Kidney (tissue), 14 donors: ENCODE data around the gene CCDC81. TPM values are rescaled to one million over a fixed set of nuclear protein-coding genes. Genes with fewer than 3 reads are reported as not detected.

ENCODE experiments used
- DNase-seq, 5 donors: peaks; one replicate each; pipeline ENCODE4 v3.0.0-alpha.2; 2013 to 2020
- FAIRE-seq: peaks from 2 replicates; lab custom pipeline; 2012; peaks lifted over from hg19 to GRCh38; lab: Jason Lieb, UNC
- H3K27ac ChIP-seq, 2 donors: one replicate each; pipeline ENCODE4 v1.7.0; 2013; ENCODE audit warnings: low read depth in 2 of 2, low read length in 2 of 2, inconsistent platforms in 1 of 2
- H3K27me3 ChIP-seq: one replicate; pipeline ENCODE4 v1.7.1; 2013; ENCODE audit warnings: low read length, inconsistent platforms; ENCODE audit not compliant: control insufficient read depth, insufficient read depth
- H3K36me3 ChIP-seq, 3 donors: one replicate each; pipeline versions ENCODE4 v1.7.0 to v1.7.1; 2013; ENCODE audit warnings: low read length in 3 of 3, control low read depth in 1 of 3, inconsistent platforms in 1 of 3; ENCODE audit not compliant: insufficient read depth in 3 of 3, control insufficient read depth in 2 of 3
- H3K4me1 ChIP-seq, 3 donors: one replicate each; pipeline versions ENCODE4 v1.7.0 to v1.7.1; 2013; ENCODE audit warnings: low read length in 3 of 3, inconsistent platforms in 1 of 3, low read depth in 1 of 3; ENCODE audit not compliant: control insufficient read depth in 2 of 3, insufficient read depth in 2 of 3
- H3K4me3 ChIP-seq, 3 donors: one replicate each; pipeline versions ENCODE4 v1.7.0 to v1.8.1; 2013; ENCODE audit warnings: low read length in 3 of 3, control low read depth in 1 of 3, inconsistent platforms in 1 of 3
- H3K9ac ChIP-seq, 3 donors: one replicate each; pipeline versions ENCODE4 v1.7.0 to v1.7.1; 2013; ENCODE audit warnings: low read length in 3 of 3, control low read depth in 1 of 3, inconsistent platforms in 1 of 3
- H3K9me3 ChIP-seq, 3 donors: one replicate each; pipeline versions ENCODE4 v1.7.0 to v1.7.1; 2013; ENCODE audit warnings: low read length in 3 of 3, control low read depth in 1 of 3, inconsistent platforms in 1 of 3; ENCODE audit not compliant: control insufficient read depth in 2 of 3, insufficient read depth in 1 of 3
- intact Hi-C: fragments of 100-400 bp; cut with DNase I; formaldehyde crosslinking; loops from one replicate; pipeline ENCODE4 v1.11.1; 2022
- polyA plus RNA-seq: library from polyadenylated mRNA; stranded (reverse); fragments of 350-450 nt; fragmentation: Illumina TruSeq; extraction: RNeasy Lipid Tissue Mini Kit (QIAGEN cat#74804); gene quantifications from one replicate; pipeline ENCODE4 v1.2.3, GENCODE V29; 2014; ENCODE audit warnings: low read depth, low replicate concordance; ENCODE audit not compliant: insufficient read depth
- total RNA-seq: library from RNA; stranded (reverse); fragmentation: NEBNext Ultra II Directional; extraction: Animal tissue kit (Norgen Biotek cat#: 25700); gene quantifications from one replicate; pipeline ENCODE4 v1.2.1, GENCODE V29; 2021
- TF ChIP-seq, protein P1 (sequence below): IDR thresholded peaks from 3 replicates; pipeline ENCODE4 v1.5.1; 2012; ENCODE audit warnings: mild to moderate bottlenecking, moderate library complexity, borderline replicate concordance; ENCODE audit not compliant: insufficient read depth; ENCODE audit errors: extremely low read depth
- donor health status: control.
- donor health status: control.
- donor health status: control.
- donor health status: control.
- donor health status: control.
- donor health status: DM: yes; HTN: yes; CAD: no.
- donor health status: Normal renal cell carcinoma (clear cell type).

Gene CCDC81
- total and polyA plus RNA-seq, 2 donors from 2014 or later: 0.54 to 1.1 TPM

DNA sequence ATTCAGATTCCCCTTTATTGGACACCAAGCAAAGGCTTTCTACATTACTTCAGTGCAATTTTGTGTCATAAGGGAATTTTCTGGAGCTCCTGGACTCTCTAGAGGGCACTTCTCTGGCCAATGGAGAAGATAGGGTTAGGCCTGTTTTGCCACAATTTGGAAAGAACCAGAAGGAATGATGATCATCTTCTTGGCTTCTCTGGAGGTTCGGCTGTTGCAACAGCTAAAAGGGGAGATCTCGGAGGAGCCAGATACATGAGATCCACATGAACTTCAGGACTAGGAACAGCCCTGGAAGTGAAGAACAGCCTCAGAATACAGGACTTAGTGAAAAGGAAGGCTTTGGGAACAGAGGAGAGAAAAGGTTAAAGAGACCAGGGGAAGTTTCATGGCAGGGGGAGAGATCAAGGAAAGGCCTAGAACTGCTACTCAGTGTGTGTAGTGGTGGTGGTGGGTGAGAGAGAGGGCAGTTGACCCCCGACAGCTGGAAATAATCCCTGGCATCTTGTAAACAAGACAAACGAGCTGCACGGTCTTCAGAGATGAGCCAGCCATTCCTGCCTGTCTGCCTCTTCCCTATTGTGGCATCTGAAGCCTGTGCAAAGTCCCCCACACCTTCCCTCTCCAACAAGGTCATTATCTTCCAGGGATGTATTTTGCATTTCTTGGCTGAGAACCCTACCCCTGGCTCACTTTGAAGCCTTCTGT, 83.8 kb downstream of the CCDC81 start:
- TF ChIP-seq, protein P1, sequence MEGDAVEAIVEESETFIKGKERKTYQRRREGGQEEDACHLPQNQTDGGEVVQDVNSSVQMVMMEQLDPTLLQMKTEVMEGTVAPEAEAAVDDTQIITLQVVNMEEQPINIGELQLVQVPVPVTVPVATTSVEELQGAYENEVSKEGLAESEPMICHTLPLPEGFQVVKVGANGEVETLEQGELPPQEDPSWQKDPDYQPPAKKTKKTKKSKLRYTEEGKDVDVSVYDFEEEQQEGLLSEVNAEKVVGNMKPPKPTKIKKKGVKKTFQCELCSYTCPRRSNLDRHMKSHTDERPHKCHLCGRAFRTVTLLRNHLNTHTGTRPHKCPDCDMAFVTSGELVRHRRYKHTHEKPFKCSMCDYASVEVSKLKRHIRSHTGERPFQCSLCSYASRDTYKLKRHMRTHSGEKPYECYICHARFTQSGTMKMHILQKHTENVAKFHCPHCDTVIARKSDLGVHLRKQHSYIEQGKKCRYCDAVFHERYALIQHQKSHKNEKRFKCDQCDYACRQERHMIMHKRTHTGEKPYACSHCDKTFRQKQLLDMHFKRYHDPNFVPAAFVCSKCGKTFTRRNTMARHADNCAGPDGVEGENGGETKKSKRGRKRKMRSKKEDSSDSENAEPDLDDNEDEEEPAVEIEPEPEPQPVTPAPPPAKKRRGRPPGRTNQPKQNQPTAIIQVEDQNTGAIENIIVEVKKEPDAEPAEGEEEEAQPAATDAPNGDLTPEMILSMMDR: no peak
- FAIRE-seq: no peak

DNA sequence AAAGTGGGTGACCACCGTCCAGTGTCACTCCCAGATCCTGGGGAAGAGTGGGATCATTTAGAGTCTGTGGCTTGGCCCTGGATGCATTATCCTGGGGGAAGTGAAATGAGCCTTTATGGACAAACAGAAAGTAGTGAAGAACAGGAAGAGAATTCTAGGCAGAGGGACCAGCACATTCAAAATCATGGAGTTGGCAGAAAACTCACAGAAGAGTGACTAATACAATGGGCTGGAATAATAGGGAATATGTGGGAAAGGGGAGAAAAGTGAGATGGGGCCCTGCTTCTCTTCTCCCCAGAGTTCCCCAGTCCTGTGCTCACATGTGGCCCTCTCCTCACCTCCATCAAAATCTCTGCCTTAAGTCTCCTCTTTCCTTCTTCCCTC, 84.3 kb downstream of the CCDC81 start:
- intact Hi-C loops: loop anchor here (5.0 kb wide), 1 partner anchor 358 kb away; no protein-coding TSS in a partner anchor
- FAIRE-seq: no peak
- H3K9ac ChIP-seq: no peak overlapping the region

More for the DNA sequence above, 83.8 kb downstream of the CCDC81 start:
- intact Hi-C loops: loop anchor here (5.0 kb wide), 1 partner anchor 359 kb away; no protein-coding TSS in a partner anchor
- DNase-seq: no peak
- Histone ChIP-seq H3K27ac (no peak overlapping the region), H3K9ac (no peak overlapping the region), H3K9me3 (no peaks in the 10 kb centered on the region), H3K4me3 (no peak overlapping the region), H3K27me3 (no peaks in the 10 kb centered on the region), H3K4me1 (peaks cover 0 to 2% (median 0%) of the 10 kb centered on the region in 3 donors), H3K36me3 (no peaks in the 10 kb centered on the region)

DNA sequence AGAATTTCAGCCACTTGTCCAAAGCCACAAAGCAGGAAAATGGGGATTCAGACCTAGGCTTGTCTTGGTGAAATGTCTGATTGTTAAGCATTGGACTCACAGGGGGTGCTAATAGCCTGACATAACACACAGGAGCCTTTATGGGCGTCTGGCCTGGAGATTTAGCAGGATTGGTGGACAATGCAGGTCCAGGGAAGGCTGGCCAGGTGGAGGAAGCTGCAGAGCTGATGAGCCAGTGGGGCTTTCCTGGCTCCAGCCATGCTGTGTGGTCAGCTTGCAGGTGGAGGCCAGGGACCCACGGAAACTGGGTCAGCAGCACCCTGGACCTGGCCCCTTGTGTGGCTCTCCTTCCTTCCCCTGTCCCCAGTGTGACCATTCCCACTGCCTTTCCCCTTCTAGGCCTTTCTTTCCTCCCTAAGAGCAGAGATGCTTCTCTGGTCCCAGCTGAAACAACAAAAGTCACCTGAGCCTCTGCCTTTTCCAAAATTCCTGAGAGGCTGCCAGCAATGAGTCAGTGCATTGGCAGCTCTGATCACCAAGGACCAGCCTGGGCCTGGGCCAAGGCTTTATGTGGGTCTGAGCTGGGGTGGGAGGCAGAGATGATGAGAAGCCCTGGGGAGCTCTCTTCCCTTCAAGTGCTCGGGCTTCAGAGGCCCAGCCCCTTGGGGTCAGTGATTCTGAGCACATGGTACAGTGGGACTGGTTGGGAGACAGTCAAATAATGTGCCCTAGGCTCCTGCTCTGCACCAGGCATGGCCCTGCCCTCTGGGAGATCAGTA, 85.2 kb downstream of the CCDC81 start:
- DNase-seq (peak in 1 of 5 donors; percentile 59), FAIRE-seq (no peak)
- H3K27ac ChIP-seq: no peak overlapping the region
- no peak overlapping the region for H3K4me3 ChIP-seq
- no peaks in the 10 kb centered on the region for H3K36me3 ChIP-seq
- H3K27me3 ChIP-seq: no peaks in the 10 kb centered on the region
- intact Hi-C loops: loop anchor here (5.0 to 10.0 kb wide), 2 partner anchors 135 to 357 kb away; no protein-coding TSS in a partner anchor
- peaks cover 0 to 2% (median 0%) of the 10 kb centered on the region in 3 donors for H3K4me1 ChIP-seq
- H3K9ac ChIP-seq: no peak overlapping the region
- TF ChIP-seq, protein P1: no peak
- H3K9me3 ChIP-seq: no peaks in the 10 kb centered on the region

More for the DNA sequence above, 84.3 kb downstream of the CCDC81 start:
- Histone ChIP-seq H3K4me1 (peaks cover 0 to 2% (median 0%) of the 10 kb centered on the region in 3 donors), H3K9me3 (no peaks in the 10 kb centered on the region), H3K27me3 (no peaks in the 10 kb centered on the region), H3K4me3 (no peak overlapping the region), H3K27ac (no peak overlapping the region), H3K36me3 (no peaks in the 10 kb centered on the region)
- TF ChIP-seq, protein P1: no peak
- no peak for DNase-seq
